GM12878 (cell line): ENCODE data around the gene UVRAG. TPM values are rescaled to one million over a fixed set of nuclear protein-coding genes. Genes with fewer than 3 reads are reported as not detected.

Source experiments
- ATAC-seq: fragments of 200-7000 bp; cut with Tn5 transposase; 3 replicates; pipeline ENCODE4 v1.9.1; 2020; ENCODE audit warnings: mild to moderate bottlenecking, moderate library complexity
- BruUV-seq: library from RNA; stranded (reverse); fragments of 400-500 nt; replicated peaks from 2 replicates; lab custom pipeline; 2021; lab: Mats Ljungman, UMichigan
- CTCF ChIA-PET: fragments of 300-600 bp; sonication (Branson Sonifier 250); formaldehyde crosslinking; extraction: SDS; loops from one replicate; lab custom pipeline; 2021; ENCODE audit warnings: inconsistent platforms; lab: Yijun Ruan, JAX
- POLR2A ChIA-PET: fragments of 350-600 bp; formaldehyde crosslinking; extraction: SDS; loops from one replicate; lab custom pipeline; 2021; ENCODE audit warnings: inconsistent platforms; lab: Charles Lee
- RAD21 ChIA-PET: fragments of 300-600 bp; sonication (Branson Sonifier 250); formaldehyde crosslinking; loops from one replicate; lab custom pipeline; 2023; ENCODE audit warnings: antibody characterized with exemption; ENCODE audit not compliant: unreplicated experiment; lab: Charles Lee
- SMC1A ChIA-PET: fragments of 300-600 bp; sonication (Branson Sonifier 250); formaldehyde crosslinking; loops from one replicate; lab custom pipeline; 2023; ENCODE audit not compliant: unreplicated experiment, uncharacterized antibody; lab: Charles Lee
- DNase-seq: peaks from one replicate; pipeline ENCODE4 v3.0.0-alpha.2; 2011; ENCODE audit warnings: low read depth, low spot score
- FAIRE-seq: peaks from 3 replicates; lab custom pipeline; 2011; peaks lifted over from hg19 to GRCh38; lab: Jason Lieb, UNC
- H2AFZ ChIP-seq: 2 replicates; pipeline ENCODE4 v1.6.0; 2011; ENCODE audit warnings: low read depth, low read length, control low read depth; ENCODE audit not compliant: control insufficient read depth
- H3K27ac ChIP-seq: 2 replicates; pipeline ENCODE4 v1.5.1; 2011; ENCODE audit warnings: control low read depth; ENCODE audit not compliant: control insufficient read depth, insufficient read depth
- H3K27me3 ChIP-seq, 2 experiments: replicated peaks in 1 of 2; 2 replicates each; pipeline versions ENCODE4 v1.6.0 to v1.6.1; 2011; ENCODE audit warnings: low read length in 1 of 2; ENCODE audit not compliant: control insufficient read depth in 2 of 2, insufficient read depth in 2 of 2
- H3K36me3 ChIP-seq, 2 experiments: 2 replicates each; pipeline ENCODE4 v1.5.1; 2011; ENCODE audit warnings: low read length in 1 of 2; ENCODE audit not compliant: control insufficient read depth in 2 of 2, insufficient read depth in 2 of 2
- H3K4me1 ChIP-seq: 2 replicates; pipeline ENCODE4 v1.6.1; 2011; ENCODE audit warnings: mild to moderate bottlenecking, low read length, moderate library complexity, mixed read lengths; ENCODE audit not compliant: control insufficient read depth, insufficient read depth
- H3K4me2 ChIP-seq: 2 replicates; pipeline ENCODE4 v1.6.0; 2011; ENCODE audit warnings: control low read depth; ENCODE audit not compliant: control insufficient read depth, insufficient read depth
- H3K4me3 ChIP-seq: fragments of 200-600 bp; sonication (generic); 2 replicates; pipeline ENCODE4 v1.5.1; 2016
- H3K79me2 ChIP-seq: 2 replicates; pipeline ENCODE4 v1.6.0; 2011; ENCODE audit warnings: low read length; ENCODE audit not compliant: control insufficient read depth, insufficient read depth
- H3K9ac ChIP-seq: 2 replicates; pipeline ENCODE4 v1.8.0; 2011; ENCODE audit warnings: low read length, control low read depth, mixed read lengths; ENCODE audit not compliant: control insufficient read depth, insufficient read depth
- H3K9me3 ChIP-seq: replicated peaks from 3 replicates; pipeline ENCODE4 v1.5.1; 2011; ENCODE audit warnings: mild to moderate bottlenecking, low read length; ENCODE audit not compliant: control insufficient read depth, insufficient read depth
- H4K20me1 ChIP-seq: 2 replicates; pipeline ENCODE4 v1.6.0; 2011; ENCODE audit not compliant: control insufficient read depth, insufficient read depth
- BACH1 ChIP-seq: fragments of 450-650 bp; IDR thresholded peaks from 2 replicates; pipeline ENCODE4 v1.6.1; 2017; ENCODE audit warnings: mild to moderate bottlenecking, borderline replicate concordance
- BCLAF1 ChIP-seq: fragments of 450-650 bp; IDR thresholded peaks from 2 replicates; pipeline ENCODE4 v1.6.1; 2017; ENCODE audit warnings: antibody characterized with exemption, mild to moderate bottlenecking, moderate library complexity
- BRCA1 ChIP-seq: IDR thresholded peaks from 2 replicates; pipeline ENCODE4 v1.6.1; 2011; ENCODE audit warnings: low read depth, low read length, improper control_type of control experiment
- CHD4 ChIP-seq: fragments of 200-600 bp; sonication (generic); IDR thresholded peaks from 2 replicates; pipeline ENCODE4 v1.6.1; 2016; ENCODE audit warnings: mild to moderate bottlenecking
- HSF1 ChIP-seq: fragments of 150-350 bp; IDR thresholded peaks from 2 replicates; pipeline ENCODE4 v1.6.1; 2014; ENCODE audit warnings: mild to moderate bottlenecking, low read depth, low read length
- MAX ChIP-seq: IDR thresholded peaks from 2 replicates; pipeline ENCODE4 v1.6.1; 2012; ENCODE audit warnings: low read depth, low read length, improper control_type of control experiment
- MEF2A ChIP-seq: IDR thresholded peaks from 2 replicates; pipeline ENCODE4 v1.6.1; 2011; ENCODE audit warnings: low read depth, mild to moderate bottlenecking, low read length, moderate library complexity; ENCODE audit not compliant: insufficient read depth
- PML ChIP-seq: IDR thresholded peaks from 2 replicates; pipeline ENCODE4 v1.6.1; 2012; ENCODE audit warnings: low read length, inconsistent platforms
- SMAD5 ChIP-seq: IDR thresholded peaks from 2 replicates; pipeline ENCODE4 v1.6.1; 2016; ENCODE audit warnings: antibody characterized with exemption, low read depth
- SMC3 ChIP-seq: IDR thresholded peaks from 2 replicates; pipeline ENCODE4 v1.6.1; 2011; ENCODE audit warnings: low read length, improper control_type of control experiment, borderline replicate concordance
- SRF ChIP-seq, 2 experiments: IDR thresholded peaks; 2 replicates each; pipeline ENCODE4 v1.6.1; 2011; ENCODE audit warnings: low read depth in 2 of 2, low read length in 2 of 2, mild to moderate bottlenecking in 1 of 2, moderate library complexity in 1 of 2
- SUZ12 ChIP-seq: fragments of 200-600 bp; sonication (generic); IDR thresholded peaks from one replicate; pipeline ENCODE4 v1.6.1; 2018; ENCODE audit warnings: antibody characterized with exemption, mild to moderate bottlenecking; ENCODE audit not compliant: unreplicated experiment
- TBL1XR1 ChIP-seq: IDR thresholded peaks from 2 replicates; pipeline ENCODE4 v1.6.1; 2012; ENCODE audit warnings: low read depth, low read length, improper control_type of control experiment
- ZZZ3 ChIP-seq: IDR thresholded peaks from 2 replicates; pipeline ENCODE4 v1.6.1; 2011; ENCODE audit warnings: low read depth; ENCODE audit not compliant: control insufficient read depth, insufficient read length
- WGBS: methylation state at CpG from one replicate; pipeline ENCODE4 v1.1.6; 2016; ENCODE audit warnings: low lambda C conversion rate; ENCODE audit not compliant: insufficient replicate concordance, insufficient coverage; ENCODE audit errors: missing lambda C conversion rate; 5-methylcytosine and 5-hydroxymethylcytosine counted together
- in situ Hi-C: fragments of 300-500 bp; cut with MboI; formaldehyde crosslinking; loops from 9 replicates; pipeline ENCODE4 v1.14.3; 2018; ENCODE audit warnings: mixed read lengths
- intact Hi-C: fragments of 100-400 bp; cut with micrococcal nuclease; formaldehyde crosslinking; loops from one replicate; pipeline ENCODE4 v1.14.2; 2022; ENCODE audit not compliant: unreplicated experiment
- polyA plus RNA-seq, 11 experiments: library from polyadenylated mRNA; depleted of rRNA in 4 of 11; unstranded in 6 of 11; stranded (reverse) in 5 of 11; fragments of >200 nt; fragmentation: Nextera tagmentation in 4 of 11; fragmentation: Illumina TruSeq in 1 of 11; extraction: Ambion mirVana in 4 of 11; extraction: Trizol in 1 of 11; gene quantifications; 1 replicate in 1 of 11; 2 replicates in 10 of 11; pipeline versions ENCODE4 v1.2.1 to v1.2.3, GENCODE V29; 2011 to 2016; ENCODE audit warnings: inconsistent platforms in 2 of 11, missing spikeins in 2 of 11, low read depth in 1 of 11
- total RNA-seq, 4 experiments: library from RNA; depleted of rRNA in 3 of 4; stranded (reverse); fragments of >200 nt in 3 of 4; fragmentation: Illumina TruSeq in 1 of 4; extraction: Trizol in 1 of 4; gene quantifications; 2 replicates each; pipeline versions ENCODE4 v1.2.1 to v1.2.3, GENCODE V29; 2013 to 2021
- TF ChIP-seq, protein P1 (sequence below): IDR thresholded peaks from 2 replicates; pipeline ENCODE4 v1.6.1; 2011; ENCODE audit warnings: mild to moderate bottlenecking, low read depth, low read length, moderate library complexity; ENCODE audit not compliant: insufficient replicate concordance
- TF ChIP-seq, protein P2 (sequence below): fragments of 450-650 bp; IDR thresholded peaks from 2 replicates; pipeline ENCODE4 v1.6.1; 2017; ENCODE audit warnings: mild to moderate bottlenecking

Gene UVRAG
- total and polyA plus RNA-seq, 10 of the 15 experiments (the other 5 are each of a cell fraction or from before 2014, with no cell fraction given): 7.0 to 43.4 (median 37.0) TPM

- TF ChIP-seq, protein P1, sequence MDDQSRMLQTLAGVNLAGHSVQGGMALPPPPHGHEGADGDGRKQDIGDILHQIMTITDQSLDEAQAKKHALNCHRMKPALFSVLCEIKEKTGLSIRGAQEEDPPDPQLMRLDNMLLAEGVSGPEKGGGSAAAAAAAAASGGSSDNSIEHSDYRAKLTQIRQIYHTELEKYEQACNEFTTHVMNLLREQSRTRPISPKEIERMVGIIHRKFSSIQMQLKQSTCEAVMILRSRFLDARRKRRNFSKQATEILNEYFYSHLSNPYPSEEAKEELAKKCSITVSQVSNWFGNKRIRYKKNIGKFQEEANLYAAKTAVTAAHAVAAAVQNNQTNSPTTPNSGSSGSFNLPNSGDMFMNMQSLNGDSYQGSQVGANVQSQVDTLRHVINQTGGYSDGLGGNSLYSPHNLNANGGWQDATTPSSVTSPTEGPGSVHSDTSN: no peak
- TF ChIP-seq, all 136 proteins: peak for 0
Measured at GRCh38 chr11:76007166-76007565, 192.2 kb downstream of the UVRAG start (continued).

GRCh38 chr11:76008474-76008873, 193.5 kb downstream of the UVRAG start:
- in situ Hi-C loops (no loop called here), intact Hi-C loops (no loop called here)
- Histone ChIP-seq H3K4me1 (no peaks in the 10 kb centered on the region), H3K4me2 (no peak overlapping the region), H3K9ac (no peak overlapping the region), H2AFZ (no peak overlapping the region), H3K9me3 (no peaks in the 10 kb centered on the region), H4K20me1 (no peaks in the 10 kb centered on the region; the same call in 1 of the 2 replicates), H3K27ac (no peak overlapping the region), H3K4me3 (no peak overlapping the region), H3K36me3 (peaks cover 9 to 37% of the 10 kb centered on the region in 2 experiments), H3K27me3 (no peaks in the 10 kb centered on the region), H3K79me2 (no peaks in the 10 kb centered on the region)
- DNase-seq (no peak), FAIRE-seq (no peak), ATAC-seq (no peak)
- SMC1A ChIA-PET: interaction anchor here (1.7 kb wide), 1 partner anchor 111 kb away, joined by 4 read pairs; no protein-coding TSS in a partner anchor
- POLR2A ChIA-PET: interaction anchor here (0.6 kb wide), 1 partner anchor 67 kb away, joined by 3 read pairs; no protein-coding TSS in a partner anchor
- CTCF ChIA-PET: no interaction called here
- RAD21 ChIA-PET: no interaction called here
- 96% methylated on average over 2 of the region's 2 CpGs for WGBS
- BruUV-seq: no TSS peak
- TF ChIP-seq, protein P2, sequence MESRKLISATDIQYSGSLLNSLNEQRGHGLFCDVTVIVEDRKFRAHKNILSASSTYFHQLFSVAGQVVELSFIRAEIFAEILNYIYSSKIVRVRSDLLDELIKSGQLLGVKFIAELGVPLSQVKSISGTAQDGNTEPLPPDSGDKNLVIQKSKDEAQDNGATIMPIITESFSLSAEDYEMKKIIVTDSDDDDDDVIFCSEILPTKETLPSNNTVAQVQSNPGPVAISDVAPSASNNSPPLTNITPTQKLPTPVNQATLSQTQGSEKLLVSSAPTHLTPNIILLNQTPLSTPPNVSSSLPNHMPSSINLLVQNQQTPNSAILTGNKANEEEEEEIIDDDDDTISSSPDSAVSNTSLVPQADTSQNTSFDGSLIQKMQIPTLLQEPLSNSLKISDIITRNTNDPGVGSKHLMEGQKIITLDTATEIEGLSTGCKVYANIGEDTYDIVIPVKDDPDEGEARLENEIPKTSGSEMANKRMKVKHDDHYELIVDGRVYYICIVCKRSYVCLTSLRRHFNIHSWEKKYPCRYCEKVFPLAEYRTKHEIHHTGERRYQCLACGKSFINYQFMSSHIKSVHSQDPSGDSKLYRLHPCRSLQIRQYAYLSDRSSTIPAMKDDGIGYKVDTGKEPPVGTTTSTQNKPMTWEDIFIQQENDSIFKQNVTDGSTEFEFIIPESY: no peak
- TF ChIP-seq ZZZ3 (no peak), HSF1 (no peak), SUZ12 (no peak), MAX (no peak), SMC3 (no peak), SRF (IDR thresholded peaks at IDR 0.05; ENCODE audit: low read depth in 2 of 2, low read length in 2 of 2) (no peak), CHD4 (no peak), TBL1XR1 (no peak), BACH1 (no peak), MEF2A (no peak), PML (no peak), BCLAF1 (no peak), BRCA1 (no peak), SMAD5 (no peak)
